Endothelial cell (in vitro differentiated cells): Measurements from ENCODE around the gene ALDOA. TPM values are rescaled to one million over a fixed set of nuclear protein-coding genes. Genes with fewer than 3 reads are reported as not detected.

Experiments used
- DNase-seq: peaks from one replicate; pipeline ENCODE4 v3.0.0; 2021; ENCODE audit warnings: low spot score
- H3K27ac Mint-ChIP-seq: one replicate; pipeline ENCODE4 v1.8.0; 2021; ENCODE audit warnings: mixed read lengths, inconsistent platforms; ENCODE audit not compliant: unreplicated experiment
- H3K27me3 Mint-ChIP-seq: one replicate; pipeline ENCODE4 v1.8.0; 2021; ENCODE audit warnings: mild to moderate bottlenecking, moderate library complexity, mixed read lengths, inconsistent platforms; ENCODE audit not compliant: unreplicated experiment
- H3K36me3 Mint-ChIP-seq: one replicate; pipeline ENCODE4 v1.8.0; 2021; ENCODE audit warnings: mild to moderate bottlenecking, low read depth, mixed read lengths, inconsistent platforms; ENCODE audit not compliant: unreplicated experiment
- H3K4me1 Mint-ChIP-seq: one replicate; pipeline ENCODE4 v1.8.0; 2021; ENCODE audit warnings: mild to moderate bottlenecking, mixed read lengths, inconsistent platforms; ENCODE audit not compliant: unreplicated experiment
- H3K4me3 Mint-ChIP-seq: one replicate; pipeline ENCODE4 v1.8.0; 2021; ENCODE audit warnings: mild to moderate bottlenecking, mixed read lengths, inconsistent platforms; ENCODE audit not compliant: unreplicated experiment
- H3K9me3 Mint-ChIP-seq: one replicate; pipeline ENCODE4 v1.8.0; 2021; ENCODE audit warnings: mixed read lengths, inconsistent platforms; ENCODE audit not compliant: unreplicated experiment
- total RNA-seq: library from RNA; stranded (reverse); fragmentation: NEBNext Ultra II Directional; extraction: Animal tissue kit (Norgen Biotek cat#: 25700); gene quantifications from one replicate; pipeline ENCODE4 v1.2.1, GENCODE V29; 2021; ENCODE audit not compliant: unreplicated experiment
- TF ChIP-seq, protein P1 (sequence below): fragments of 200-600 bp; sonication (generic); IDR thresholded peaks from one replicate; pipeline ENCODE4 v1.5.0; 2021; ENCODE audit warnings: antibody characterized with exemption; ENCODE audit not compliant: unreplicated experiment

The ALDOA gene
- total RNA-seq, 1 donor from 2014 or later, result 551 TPM

DNA sequence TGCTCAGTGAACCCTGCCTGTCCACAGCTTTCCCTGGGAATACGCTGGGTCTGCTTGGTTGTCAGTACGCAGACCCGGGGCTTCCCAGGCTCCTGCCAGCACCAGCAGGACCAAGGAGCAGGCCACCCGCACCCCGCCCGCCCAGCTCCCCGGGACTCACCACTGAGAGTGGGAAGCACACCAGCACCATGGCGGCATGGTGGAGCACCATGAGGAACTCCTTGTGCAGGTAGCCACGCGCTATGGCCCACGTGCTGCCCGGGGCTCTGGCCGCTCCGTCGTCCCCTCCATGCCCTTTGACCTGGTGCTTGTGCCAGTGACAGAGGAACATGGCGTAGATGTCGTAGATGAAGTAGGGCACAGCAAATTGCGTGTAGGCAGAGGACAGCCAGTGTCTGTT, 39.1 kb upstream of the ALDOA start:
- Mint-ChIP-seq H3K27me3 (peaks cover 14% of the 10 kb centered on the region), H3K36me3 (peaks cover 3% of the 10 kb centered on the region)

DNA sequence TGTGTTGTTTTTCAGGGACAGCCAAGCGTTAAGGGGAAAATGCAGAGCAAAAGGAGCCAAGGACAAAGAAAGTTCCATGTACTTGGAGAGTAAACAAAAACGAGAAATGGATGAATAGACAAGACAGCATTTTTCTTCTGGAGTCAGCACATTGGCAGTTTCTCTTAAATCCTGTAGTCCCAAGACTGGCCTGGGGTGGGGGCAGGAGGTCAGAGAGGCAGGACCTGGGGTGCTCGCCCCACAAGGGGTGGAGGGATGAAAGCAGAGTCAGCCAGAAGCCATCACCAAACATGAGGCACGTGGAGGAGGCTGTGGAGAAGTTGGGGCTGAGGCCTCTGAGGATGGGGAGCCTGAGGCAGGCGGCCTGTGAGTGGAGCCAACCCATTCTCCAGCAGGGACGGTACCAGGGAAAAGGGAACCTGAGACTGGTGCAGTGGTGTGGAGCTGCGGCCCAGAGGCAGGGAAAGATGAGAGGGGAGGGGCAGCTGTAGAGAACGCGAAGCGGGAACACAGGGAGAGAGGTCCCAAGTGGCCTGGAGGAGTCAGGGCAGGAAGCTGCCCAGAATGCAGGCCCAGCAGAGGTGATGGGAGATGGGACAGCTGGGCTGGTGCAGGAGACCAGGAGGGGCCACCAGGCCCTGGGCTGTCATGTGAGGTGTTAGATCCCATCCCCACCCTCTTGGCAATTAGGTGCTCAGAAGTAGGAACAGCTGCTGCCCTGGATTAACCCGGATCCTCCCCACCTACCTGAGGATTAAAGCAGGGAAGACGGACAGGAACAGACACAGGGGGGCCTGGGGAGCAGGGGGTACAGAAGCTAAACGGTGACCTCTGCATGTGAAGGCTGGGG, 37.7 kb upstream of the ALDOA start:
- TF ChIP-seq, protein P1, sequence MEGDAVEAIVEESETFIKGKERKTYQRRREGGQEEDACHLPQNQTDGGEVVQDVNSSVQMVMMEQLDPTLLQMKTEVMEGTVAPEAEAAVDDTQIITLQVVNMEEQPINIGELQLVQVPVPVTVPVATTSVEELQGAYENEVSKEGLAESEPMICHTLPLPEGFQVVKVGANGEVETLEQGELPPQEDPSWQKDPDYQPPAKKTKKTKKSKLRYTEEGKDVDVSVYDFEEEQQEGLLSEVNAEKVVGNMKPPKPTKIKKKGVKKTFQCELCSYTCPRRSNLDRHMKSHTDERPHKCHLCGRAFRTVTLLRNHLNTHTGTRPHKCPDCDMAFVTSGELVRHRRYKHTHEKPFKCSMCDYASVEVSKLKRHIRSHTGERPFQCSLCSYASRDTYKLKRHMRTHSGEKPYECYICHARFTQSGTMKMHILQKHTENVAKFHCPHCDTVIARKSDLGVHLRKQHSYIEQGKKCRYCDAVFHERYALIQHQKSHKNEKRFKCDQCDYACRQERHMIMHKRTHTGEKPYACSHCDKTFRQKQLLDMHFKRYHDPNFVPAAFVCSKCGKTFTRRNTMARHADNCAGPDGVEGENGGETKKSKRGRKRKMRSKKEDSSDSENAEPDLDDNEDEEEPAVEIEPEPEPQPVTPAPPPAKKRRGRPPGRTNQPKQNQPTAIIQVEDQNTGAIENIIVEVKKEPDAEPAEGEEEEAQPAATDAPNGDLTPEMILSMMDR, result no peak
- no peak overlapping the region for H3K27ac Mint-ChIP-seq
- peaks cover 16% of the 10 kb centered on the region for H3K27me3 Mint-ChIP-seq
- no peak for DNase-seq
- H3K36me3 Mint-ChIP-seq, result peaks cover 3% of the 10 kb centered on the region
- H3K9me3 Mint-ChIP-seq, result no peaks in the 10 kb centered on the region
- peaks cover 11% of the 10 kb centered on the region for H3K4me1 Mint-ChIP-seq
- H3K4me3 Mint-ChIP-seq, result peak overlapping the region; percentile 16

More for the DNA sequence above, 39.1 kb upstream of the ALDOA start:
- H3K27ac Mint-ChIP-seq, result no peak overlapping the region
- peak overlapping the region; percentile 19 for H3K4me3 Mint-ChIP-seq
- TF ChIP-seq, protein P1, result no peak
- peaks cover 4% of the 10 kb centered on the region for H3K4me1 Mint-ChIP-seq
- no peak for DNase-seq
- H3K9me3 Mint-ChIP-seq, result no peaks in the 10 kb centered on the region

DNA sequence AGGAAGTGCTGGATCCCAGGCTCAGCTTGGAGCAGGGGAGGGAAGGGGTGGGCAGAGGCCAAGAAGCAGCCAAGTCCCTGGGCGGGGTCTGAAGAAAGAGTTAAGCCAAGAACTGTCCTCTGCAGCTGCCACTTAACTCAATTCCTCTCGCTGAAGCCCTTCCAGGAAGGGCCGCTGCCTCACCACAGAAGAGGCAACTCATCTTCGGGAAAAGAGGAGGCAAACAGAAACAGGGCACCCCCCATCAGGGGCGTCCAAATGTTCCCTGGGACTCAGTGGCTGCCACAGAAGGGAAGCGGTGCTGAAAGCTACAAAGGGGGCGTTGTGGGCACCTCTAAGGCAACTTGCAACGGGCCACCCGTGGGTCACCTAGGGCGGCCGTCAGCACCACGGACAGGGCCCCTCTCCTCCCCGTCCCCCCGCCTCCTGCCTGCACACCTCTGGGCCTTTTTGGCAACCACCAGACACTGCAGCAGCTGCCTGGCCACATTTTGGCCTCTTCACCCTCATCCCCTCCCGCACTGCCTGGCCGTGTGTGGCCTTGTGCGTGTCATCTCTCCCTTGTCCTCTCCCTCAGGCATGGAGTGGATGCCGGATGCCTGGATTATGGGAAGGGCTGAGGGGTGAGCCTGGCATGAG, 37.0 kb upstream of the ALDOA start:
- peak; percentile 61 for DNase-seq
- peaks cover 3% of the 10 kb centered on the region for H3K36me3 Mint-ChIP-seq
- TF ChIP-seq, protein P1, result no peak
- peaks cover 11% of the 10 kb centered on the region for H3K4me1 Mint-ChIP-seq
- no peak overlapping the region for H3K27ac Mint-ChIP-seq
- peaks cover 16% of the 10 kb centered on the region for H3K27me3 Mint-ChIP-seq
- no peaks in the 10 kb centered on the region for H3K9me3 Mint-ChIP-seq
- H3K4me3 Mint-ChIP-seq, result no peak overlapping the region

DNA sequence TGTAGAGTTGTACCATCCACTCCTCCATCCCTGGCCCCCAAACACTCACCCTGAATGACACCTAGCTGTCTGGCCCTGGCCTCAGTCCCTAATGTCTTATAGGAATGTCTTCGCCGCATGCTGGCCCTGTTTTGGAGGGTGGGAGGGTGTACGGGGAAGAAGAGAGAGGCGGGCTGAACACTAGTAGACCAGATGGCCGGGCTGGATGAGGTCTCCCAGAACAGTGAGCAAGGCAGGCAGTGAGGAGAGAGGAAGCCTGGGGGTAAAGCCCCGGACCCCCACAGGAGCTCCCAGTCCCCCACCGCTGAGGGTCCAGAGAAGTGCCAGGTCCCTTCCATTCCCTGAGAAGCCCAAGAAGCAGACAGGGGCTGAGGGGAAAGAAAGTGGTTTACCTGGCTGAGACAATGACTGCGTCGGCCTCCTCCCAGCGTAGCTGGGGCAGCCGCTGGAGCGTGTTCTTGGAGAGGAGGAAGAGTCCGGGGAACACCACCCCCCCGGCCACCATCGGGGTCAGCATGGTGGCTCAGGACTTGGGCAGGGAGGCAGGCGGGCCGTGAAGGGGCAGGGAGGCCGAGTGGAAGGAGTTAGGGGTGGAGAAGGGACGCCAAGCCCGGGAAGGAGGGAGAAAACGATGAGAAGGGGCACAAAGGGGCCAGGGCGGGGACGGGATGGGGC, 35.4 kb upstream of the ALDOA start:
- TF ChIP-seq, protein P1, result no peak
- Mint-ChIP-seq H3K27ac (no peak overlapping the region), H3K36me3 (peaks cover 3% of the 10 kb centered on the region), H3K9me3 (no peaks in the 10 kb centered on the region), H3K4me3 (no peak overlapping the region), H3K27me3 (peaks cover 16% of the 10 kb centered on the region), H3K4me1 (peaks cover 11% of the 10 kb centered on the region)
- no peak for DNase-seq
